GM19025 (cell line): ENCODE data around the gene SLC6A2.

Experiments used
- ATAC-seq: cut with Tn5 transposase; IDR thresholded peaks from one replicate; pipeline ENCODE4 v1.9.1; 2021; ENCODE audit warnings: mild to moderate bottlenecking, low read depth, moderate library complexity; ENCODE audit not compliant: unreplicated experiment

SLC6A2 gene

DNA sequence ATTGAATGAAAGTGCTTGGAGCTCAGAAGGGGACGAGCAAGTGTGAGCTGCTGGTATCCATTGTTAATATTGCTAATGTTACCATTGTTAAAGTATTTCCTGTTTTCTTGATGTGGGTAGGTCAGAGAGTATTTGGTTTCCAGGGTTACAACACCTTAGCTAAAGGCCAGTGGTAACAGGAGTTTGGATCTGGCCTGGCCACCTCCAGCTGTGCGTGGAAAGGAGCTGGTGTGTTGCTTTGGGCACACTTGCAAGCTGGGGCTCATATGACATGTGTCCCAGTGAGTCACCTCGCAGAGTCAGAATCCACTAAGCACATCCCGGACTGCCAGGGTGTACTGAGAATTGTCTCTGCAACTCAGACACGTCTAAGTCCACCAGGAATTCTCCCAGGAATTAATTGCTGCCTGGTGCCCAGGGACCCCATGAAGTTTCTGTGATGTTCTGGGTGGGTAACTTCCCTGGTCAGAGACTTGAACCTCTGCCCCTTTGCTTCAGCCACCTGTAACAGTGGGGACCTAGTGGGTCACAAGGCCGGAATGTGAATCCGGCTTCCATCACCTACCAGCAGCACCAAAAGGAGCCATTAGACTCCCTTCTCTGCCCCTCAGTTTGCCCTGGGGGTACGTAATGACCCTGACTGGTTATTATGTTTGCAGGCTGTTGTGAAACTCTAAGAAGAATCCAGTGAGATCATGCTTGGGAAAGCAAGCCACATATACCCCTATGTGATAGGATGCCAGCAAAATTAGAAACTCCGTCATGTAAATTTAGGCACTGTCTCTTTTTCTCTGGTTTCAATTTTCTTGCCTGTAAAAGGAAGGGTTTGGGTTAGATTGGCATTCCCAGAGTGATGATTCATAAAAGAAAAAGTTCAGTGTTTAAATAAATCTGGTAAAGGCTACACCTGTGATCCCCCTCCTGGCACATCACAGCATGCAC lies 12.8 kb downstream of the SLC6A2 start:
- ATAC-seq, result no peak

DNA sequence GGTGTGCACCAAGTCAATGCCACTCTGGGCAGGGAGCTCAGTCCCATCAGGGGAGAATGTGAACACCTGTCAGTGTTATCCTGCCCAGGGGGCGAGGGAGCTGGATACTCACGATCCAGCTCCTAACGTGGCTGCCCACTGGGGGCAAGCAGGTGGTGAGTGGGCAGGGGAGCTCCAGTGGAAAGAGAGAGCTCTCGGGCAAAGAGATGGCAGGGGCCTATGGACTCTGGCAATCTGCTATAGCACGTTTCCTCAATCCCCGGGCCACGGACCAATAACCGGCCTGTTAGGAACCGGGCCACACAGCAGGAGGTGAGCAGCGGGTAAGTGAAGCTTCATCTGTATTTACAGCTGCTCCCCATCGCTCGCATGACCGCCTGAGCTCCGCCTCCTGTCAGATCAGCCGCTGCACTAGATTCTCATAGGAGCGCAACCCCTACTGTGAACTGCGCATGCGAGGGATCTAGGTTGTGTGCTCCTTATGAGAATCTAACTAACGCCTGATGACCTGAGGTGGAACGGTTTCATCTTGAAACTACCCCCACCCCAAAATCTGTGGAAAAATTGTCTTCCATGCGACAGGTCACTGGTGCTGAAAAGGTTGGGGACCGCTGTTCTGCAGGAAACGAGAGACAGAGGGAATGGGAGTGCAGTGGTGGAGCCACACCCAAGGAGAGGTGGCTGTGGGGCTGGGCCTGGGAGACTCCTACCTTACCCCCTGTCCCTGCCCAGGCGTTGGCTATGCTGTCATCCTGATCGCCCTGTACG lies 15.6 kb downstream of the SLC6A2 start:
- no peak for ATAC-seq

DNA sequence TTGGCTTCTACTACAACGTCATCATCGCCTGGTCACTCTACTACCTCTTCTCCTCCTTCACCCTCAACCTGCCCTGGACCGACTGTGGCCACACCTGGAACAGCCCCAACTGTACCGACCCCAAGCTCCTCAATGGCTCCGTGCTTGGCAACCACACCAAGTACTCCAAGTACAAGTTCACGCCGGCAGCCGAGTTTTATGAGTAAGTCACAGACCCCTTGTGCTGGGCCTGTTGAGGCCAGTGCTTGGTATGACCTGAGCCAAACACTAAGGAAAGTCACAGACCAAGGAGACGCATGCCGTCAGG lies 16.1 kb downstream of the SLC6A2 start:
- no peak for ATAC-seq

GRCh38 chr16:55672471-55672870 lies 16.7 kb downstream of the SLC6A2 start:
- ATAC-seq, result no peak

- ATAC-seq, result no peak
Observed at GRCh38 chr16:55678161-55678821, 22.5 kb downstream of the SLC6A2 start.

- no peak for ATAC-seq
Observed at GRCh38 chr16:55682086-55682485, 26.3 kb downstream of the SLC6A2 start.

GRCh38 chr16:55685973-55686372 lies 30.2 kb downstream of the SLC6A2 start:
- ATAC-seq, result no peak

- no peak for ATAC-seq
Observed at GRCh38 chr16:55686671-55687070, 30.9 kb downstream of the SLC6A2 start.

DNA sequence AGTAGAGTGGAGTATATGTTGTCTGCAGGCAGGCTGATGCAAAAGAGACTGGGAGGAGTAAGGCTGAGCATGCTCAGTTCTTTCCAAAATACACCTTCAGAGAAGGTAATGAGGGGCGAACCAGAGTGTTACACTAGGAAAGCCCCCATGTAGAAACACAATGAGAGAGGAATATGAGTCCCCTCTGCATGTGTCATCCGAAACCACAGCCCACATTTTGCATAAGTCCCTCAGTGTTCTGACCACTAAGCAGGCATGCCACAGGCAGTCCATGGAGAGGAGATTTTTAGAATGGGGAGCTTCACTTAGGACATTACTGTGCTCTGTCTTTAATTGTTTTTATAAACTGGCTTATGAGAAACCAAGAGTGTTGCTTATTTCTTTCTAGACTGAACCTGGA lies 32.0 kb downstream of the SLC6A2 start:
- no peak for ATAC-seq

GRCh38 chr16:55690841-55691240 lies 35.1 kb downstream of the SLC6A2 start:
- no peak for ATAC-seq

- ATAC-seq, result no peak
Observed at GRCh38 chr16:55691771-55692170, 36.0 kb downstream of the SLC6A2 start.

DNA sequence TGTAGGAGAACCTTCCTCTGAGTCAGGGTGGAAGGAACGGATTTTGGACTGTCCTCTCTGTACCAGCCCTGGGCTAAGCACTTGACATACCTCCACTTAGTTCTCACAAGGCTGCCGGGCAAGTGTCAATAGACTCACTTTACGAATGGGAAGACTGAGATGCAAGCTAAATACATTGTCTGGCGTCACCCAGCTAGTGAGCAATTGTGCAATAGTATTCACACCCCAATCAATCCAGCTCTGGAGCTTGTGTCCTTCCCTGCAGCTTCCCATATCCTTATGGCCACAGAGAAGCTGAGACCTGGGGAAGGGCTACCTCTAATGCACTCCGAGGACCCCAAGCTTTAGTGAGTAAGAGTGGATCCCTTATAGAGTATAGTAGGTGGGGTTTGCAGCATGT lies 39.8 kb downstream of the SLC6A2 start:
- no peak for ATAC-seq

- ATAC-seq, result no peak
Observed at GRCh38 chr16:55697867-55698266, 42.1 kb downstream of the SLC6A2 start.

- ATAC-seq, result no peak
Observed at GRCh38 chr16:55698331-55698730, 42.5 kb downstream of the SLC6A2 start.

DNA sequence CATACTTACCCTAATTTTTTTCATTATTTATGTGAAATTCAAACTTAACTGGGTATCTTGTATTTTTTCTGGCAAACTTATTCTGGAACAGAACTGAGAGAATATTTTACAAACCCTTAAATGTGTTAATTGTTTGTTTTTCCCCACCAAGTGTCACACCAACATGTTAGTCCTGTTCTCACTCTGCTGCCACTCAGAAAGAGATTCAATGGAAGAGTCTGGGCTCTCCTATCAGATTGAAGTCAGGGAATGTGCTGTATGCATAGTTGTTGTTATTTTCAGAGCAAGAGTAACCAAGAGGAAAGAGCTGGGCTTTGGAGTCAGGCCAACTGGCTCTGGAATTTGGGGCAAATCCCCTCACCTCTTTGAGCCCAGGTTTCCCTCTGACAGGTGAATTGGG lies 43.2 kb downstream of the SLC6A2 start:
- ATAC-seq, result no peak

- ATAC-seq, result no peak
Observed at GRCh38 chr16:55699616-55700015, 43.8 kb downstream of the SLC6A2 start.

GRCh38 chr16:55700067-55700466 lies 44.3 kb downstream of the SLC6A2 start:
- no peak for ATAC-seq

DNA sequence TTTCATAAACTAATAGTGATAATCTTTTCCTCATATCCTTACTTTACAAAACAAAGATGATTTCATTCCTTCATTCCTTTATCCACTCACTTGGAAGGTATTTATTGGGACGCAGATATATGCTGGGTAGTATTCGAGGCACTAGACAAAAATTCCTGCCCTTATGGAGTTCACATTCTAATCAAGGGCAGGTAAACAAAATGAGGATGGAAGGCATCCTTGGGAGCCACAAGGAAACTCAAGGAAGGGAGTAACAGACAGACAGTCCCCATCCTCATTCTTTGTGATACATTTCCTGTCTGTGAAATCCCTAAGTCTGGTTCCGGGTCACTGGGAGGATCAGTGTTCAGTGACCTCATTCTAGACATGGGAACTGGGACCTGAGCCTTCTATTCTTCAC lies 45.2 kb downstream of the SLC6A2 start:
- ATAC-seq, result no peak

DNA sequence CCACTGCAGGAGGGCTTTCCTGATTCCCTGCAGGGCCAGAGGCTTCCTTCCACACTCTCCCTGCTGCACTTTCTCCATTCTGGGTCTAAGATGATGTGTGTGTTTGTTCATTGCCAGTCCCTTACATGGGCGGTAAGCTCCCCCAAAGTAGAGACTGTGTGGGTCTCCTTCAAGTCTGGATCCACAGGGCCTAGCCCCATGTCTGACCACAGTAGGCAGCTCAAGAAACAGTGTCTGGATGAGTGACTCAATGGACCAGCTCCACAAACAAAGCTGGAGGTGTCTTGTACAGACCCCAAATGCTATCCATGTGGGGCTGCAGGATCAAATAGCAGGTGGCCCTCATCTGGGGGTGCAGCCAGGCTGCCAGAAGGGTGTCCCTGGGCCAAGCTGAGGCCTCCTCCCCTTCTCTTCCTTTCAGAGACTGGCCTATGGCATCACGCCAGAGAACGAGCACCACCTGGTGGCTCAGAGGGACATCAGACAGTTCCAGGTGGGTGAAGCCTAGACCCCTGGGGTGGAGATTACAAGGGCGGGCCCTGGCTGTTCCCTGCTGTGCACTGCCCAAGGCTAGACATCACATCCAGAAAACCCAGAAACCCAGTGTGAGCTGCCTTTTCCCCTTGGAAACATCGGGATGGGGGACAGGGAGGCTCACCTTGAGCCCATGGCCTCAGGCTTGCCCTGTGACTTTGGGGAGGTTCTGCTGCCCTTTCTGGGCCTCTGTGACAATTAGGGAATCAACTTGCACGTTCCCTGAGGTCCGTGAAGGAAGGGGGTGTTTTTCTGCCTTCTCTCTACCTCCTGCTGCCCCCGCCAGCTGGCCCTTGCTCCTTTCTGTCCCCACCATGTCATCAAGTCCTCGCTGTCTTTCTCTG lies 45.9 kb downstream of the SLC6A2 start:
- peak; percentile 61 for ATAC-seq
